Stimulated activated CD8-positive, alpha-beta memory T cell treated with anti-CD3 and anti-CD28 coated beads, Interleukin-4, amount 100 ng/mL, for 1 hour (primary cell): ENCODE results near the gene LMO7.

Source experiments
- DNase-seq, 2 donors: peaks; one replicate each; pipeline ENCODE4 v3.0.0-alpha.2; 2020; ENCODE audit warnings: low read depth in 2 of 2, low spot score in 1 of 2

The LMO7 gene

DNA sequence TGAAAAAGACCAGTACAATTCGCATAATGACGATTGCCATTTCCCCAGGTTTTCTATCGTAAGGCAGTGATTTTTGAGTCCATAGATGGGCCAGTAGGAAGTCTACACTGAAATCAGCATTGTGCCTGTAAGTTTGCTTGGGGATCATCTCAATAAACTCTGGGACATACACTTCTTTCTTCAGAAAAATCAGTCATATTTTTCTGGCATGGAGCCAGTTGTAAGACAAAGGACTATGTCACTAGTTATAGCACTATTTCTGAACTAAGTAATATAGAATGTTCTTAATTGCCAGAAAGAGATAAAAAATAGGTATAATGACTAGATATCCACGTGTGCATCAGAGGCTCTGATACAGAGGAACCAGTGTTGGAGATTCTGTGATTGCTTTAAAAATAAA is 243.5 kb downstream of the LMO7 start:
- DNase-seq: no peak

DNA sequence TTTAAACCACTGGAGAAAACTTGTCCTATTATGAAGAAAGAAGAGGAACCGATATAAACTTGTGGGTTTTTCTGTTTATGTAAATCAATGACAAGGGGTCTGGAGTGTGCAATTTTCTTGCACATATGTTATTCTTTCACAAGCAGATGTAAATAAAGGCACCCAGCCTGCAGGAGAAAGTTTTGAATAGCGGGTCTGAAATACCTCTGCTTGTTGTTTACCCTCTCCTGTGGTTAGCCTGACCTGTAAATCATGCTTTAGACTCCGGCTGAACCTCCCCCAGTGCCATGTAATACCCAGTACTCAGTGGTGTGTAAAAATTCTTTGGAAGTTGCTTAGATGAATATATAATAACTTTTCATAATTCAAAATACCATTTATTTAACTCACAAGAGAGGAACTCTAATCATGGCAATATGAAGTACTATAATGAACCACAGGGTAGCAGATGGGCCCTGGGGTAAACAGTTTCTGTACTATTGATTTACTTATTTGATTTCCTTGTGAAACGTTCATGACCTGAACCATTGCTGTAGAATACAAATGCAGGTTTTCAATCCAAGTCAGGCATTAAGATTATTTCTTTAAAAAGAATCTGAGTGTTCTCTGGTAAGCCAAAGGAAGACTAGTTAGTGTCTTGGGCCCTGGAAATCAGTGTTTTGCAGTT is 245.1 kb downstream of the LMO7 start:
- no peak for DNase-seq

DNA sequence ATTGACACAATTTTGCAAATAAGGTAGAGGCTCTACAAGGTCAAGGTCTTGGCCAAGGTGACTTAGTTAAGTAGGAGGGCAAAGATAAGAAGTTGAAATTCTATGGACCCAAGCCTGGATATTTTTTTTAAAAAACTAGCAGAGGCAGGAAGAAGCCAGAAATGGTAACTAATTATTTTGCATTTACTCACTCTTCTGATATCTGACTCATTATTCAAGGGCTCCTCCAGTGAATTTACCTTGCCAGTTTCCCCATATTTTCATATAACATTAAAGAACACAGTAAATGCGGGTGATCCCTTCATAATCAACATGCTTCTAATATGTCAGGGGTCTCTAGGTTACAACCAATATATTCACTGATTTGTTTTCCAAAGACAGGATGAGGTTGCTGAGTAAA is 246.1 kb downstream of the LMO7 start:
- DNase-seq: no peak

DNA sequence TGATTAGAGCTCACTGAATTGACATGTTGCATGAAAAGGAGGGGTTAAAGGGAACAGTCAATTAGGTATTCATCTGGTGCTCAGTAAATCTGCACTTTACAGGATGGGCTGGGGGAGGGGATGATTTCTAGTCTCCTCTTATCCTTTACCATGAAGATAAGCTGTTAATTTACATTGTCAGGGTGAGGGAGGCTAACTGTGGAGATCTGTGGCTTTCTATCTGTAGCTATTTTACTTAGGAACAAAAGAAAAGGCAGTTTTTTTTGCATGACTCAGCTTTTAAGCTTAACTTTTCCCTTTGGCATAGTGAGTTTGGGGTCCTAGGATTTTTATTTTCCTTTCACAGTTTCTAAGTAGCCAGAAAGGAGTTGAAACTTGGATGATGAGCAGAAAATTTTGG is 253.3 kb downstream of the LMO7 start:
- no peak for DNase-seq

DNA sequence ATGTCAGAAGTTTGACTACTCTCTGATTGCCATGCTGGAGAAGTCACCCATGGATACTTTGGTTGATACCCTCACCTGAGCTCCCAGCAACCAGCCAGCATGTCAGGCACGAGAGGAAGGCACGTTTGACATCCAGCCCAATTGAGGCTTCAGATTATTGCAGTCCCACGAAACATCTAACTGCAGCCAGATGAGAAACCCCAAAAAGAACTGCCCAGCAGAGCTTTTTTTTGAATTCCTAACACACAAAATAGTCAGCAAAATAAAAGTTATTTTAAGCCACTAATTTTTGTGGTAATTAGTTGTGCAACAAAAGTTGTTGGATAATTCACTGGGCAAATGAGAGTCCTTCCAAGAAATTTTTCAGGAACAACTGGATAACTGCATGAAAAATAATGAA is 259.0 kb downstream of the LMO7 start:
- DNase-seq: no peak

DNA sequence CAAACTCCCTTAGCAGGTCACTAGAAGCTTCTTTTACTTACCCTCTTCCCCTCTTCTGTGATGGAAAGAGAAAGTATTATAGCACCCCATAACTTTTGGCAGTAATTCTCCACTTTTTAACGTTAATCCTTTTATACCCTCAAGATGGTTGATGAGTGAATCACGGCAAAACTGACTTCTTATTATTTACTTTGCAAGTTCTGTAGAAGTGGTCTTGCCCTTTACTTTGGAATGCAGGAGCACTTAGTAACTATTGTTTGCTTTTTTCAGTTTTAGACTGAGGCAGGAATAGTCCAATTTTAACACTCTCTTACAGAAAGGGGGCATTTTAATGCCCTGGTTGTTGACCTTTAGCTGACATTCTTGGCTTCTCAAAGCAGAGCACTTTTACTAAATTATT is 260.1 kb downstream of the LMO7 start:
- DNase-seq: no peak

DNA sequence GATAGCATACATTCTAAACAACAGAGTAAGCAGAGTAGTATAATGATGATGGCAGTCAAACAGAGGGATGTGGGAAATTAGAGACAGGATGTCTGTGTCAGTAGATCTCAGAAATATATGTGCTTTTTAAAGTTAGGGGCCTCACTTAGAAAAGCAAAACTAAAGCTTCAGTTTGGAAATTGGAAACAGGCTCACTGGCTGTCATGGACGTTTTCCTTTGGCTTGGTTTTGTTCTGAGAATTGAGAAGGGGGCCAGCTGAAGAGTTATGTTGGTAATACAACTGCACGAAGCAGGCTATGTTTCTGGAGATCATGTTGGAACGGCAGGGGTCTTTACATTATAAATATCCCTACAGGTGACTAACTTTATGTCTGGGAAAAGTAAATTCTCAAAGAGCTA is 261.3 kb downstream of the LMO7 start:
- DNase-seq: no peak

DNA sequence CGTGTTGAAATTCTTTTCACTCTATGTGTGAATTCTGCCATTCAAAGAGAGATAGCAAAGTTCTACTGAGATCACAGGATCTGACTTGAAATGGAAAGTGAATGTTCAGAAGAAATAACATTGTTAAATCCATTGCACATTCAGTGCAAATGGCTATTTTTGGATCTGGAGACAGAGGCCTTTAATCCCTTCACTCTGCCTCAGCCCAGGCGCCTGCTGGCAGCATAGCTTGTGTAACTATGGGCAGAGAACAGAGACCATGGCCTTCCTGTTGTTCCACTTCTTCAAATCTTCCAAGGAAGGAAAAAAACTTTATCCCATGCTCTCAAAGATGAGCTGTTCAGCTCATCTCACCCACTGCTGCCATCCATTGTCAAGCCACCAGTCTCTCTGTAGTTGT is 265.4 kb downstream of the LMO7 start:
- no peak for DNase-seq

DNA sequence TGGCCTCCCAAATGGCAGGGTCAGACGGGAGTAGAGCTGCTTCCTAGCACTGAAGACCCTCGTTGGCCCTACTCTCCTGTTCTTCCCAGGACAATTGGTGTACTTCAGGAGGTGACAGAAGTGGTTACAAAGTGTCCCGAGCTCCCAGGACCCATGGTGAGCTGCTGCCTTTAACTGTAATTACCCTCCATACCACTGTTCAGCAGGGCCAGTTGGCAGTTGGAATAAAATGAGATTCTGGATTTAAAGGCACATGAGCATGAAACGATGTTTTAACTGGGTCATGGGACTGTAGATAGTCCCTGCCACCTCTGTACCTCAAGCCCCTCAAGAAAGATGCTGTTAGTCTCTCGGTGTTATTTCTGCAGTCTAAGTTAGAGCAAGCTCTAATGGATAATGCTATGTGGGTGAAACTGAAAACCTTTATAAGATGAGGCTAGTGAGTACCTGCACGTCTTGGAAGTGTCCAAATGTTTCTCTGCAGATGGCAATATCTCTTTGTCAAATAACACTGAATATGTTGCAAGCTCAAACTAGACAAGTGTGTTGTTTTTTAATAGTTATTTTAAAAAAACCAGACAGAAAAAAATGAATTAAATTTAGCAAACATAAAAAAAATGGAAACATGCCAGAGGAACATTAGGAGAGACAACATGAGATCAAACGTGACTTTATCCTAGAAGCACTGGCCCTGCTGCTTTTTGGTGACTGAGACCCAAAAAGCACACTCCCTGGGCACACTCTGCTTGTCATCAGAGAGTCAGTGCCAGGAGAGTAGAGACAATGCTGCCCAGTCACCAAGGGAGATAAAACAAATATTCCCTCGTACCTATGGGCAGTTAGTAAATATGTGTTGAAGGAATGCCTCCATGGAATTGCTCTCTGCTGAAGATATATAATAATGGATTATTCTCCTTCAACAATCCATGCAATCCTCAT is 266.3 kb downstream of the LMO7 start:
- no peak for DNase-seq

DNA sequence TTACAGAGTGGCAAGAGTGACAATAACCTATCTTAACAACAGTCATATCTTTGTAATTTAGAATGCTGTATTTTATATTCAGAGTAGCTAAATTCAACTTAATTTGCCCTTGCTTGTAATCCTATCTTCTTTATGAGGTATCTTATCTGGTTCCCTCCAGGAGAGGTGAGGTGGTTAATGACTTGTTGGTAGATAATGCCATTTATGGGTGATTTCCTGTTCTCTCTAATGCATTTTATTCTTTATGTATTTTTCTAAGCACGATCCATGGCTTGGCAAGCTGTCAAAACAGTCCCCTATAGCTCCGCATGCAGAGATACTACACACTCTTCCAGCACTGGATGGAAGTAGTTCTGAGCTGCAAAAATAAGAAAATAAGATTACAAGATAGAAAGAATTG is 267.9 kb downstream of the LMO7 start:
- no peak for DNase-seq

DNA sequence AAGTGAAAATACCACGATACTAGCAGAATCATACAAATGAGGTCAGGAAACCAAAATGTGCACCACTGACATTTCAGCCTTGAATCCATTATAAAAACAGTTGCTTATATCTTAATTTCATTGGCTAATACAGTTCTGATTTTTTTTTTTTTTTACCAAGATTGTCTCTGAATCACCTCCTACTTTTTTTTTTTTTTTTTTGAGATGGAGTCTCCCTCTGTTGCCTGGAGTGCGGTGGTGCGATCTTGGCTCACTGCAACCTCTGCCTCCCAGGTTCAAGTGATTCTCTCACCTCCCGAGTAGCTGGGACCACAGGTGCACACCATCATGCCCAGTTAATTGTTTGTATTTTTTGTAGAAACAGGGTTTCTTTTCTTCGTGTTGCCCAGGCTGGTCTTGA is 270.2 kb downstream of the LMO7 start:
- no peak for DNase-seq

DNA sequence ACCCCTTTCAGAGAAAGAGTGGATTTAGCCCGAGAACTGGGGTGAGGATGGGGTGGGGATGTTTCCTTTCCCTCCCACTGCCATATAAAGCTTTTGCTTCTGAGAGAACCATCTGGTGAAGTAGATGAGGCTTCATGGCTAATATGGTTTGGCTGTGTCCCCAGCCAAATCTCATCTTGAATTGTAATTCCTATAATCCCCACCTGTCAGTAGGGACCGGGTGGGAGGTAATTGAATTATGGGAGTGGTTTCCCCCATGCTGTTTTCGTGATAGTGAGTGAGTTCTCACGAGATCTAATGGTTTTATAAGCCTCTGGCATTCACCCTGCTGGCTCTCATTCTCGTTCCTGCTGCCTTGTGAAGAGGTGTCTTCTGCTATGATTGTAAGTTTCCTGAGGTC is 270.9 kb downstream of the LMO7 start:
- no peak for DNase-seq

DNA sequence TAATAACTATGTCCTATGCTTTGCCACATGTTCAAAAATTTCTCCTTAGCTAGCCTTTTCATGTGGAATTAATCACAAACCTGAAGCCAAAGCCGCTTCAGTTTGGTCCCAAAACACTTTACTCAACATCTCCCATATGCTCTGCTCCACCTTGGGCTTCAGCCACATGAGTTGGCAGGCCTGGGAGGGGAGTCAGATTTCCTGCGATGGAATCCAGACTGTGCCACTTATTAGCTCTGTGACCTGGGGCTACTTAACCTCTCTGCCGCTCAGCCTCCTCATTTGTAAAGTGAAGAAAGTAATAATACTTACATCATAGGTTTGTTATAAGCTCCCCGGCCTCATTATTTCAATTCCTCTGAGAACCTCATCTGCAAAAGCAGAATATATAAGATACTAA is 272.0 kb downstream of the LMO7 start:
- DNase-seq: no peak
